HG03575 (cell line): ENCODE data around the gene C8G.

Experiments
- ATAC-seq: cut with Tn5 transposase; IDR thresholded peaks from one replicate; pipeline ENCODE4 v1.9.1; 2021; ENCODE audit not compliant: unreplicated experiment, insufficient number of reproducible peaks, low FRiP score; ENCODE audit errors: extremely low read depth

Gene C8G

GRCh38 chr9:136939431-136939995 lies 5.5 kb upstream of the C8G start:
- ATAC-seq = no peak

GRCh38 chr9:136939996-136940525 lies 5.0 kb upstream of the C8G start:
- no peak for ATAC-seq

GRCh38 chr9:136940526-136941230 lies 4.4 kb upstream of the C8G start:
- ATAC-seq = no peak

- no peak for ATAC-seq
Observed at GRCh38 chr9:136941231-136942111, 3.6 kb upstream of the C8G start.

- no peak for ATAC-seq
Observed at GRCh38 chr9:136942112-136942880, 2.7 kb upstream of the C8G start.

GRCh38 chr9:136942881-136943230 lies 2.2 kb upstream of the C8G start:
- ATAC-seq = no peak

- ATAC-seq = no peak
Observed at GRCh38 chr9:136943291-136944211, 1.5 kb upstream of the C8G start.

- ATAC-seq = no peak
Observed at GRCh38 chr9:136944212-136944518, 878 bp upstream of the C8G start.

- ATAC-seq = no peak
Observed at GRCh38 chr9:136945333-136946227, 537 bp downstream of the C8G start.

- no peak for ATAC-seq
Observed at GRCh38 chr9:136946228-136947027, 1.4 kb downstream of the C8G start.

GRCh38 chr9:136947028-136947891 lies 2.2 kb downstream of the C8G start:
- no peak for ATAC-seq

- no peak for ATAC-seq
Observed at GRCh38 chr9:136947955-136948510, 3.0 kb downstream of the C8G start.

- ATAC-seq = no peak
Observed at GRCh38 chr9:136949239-136949816, 4.3 kb downstream of the C8G start.

- no peak for ATAC-seq
Observed at GRCh38 chr9:136949817-136950655, 5.0 kb downstream of the C8G start.
